Activated CD4-positive, alpha-beta T cell treated with anti-CD3 and anti-CD28 coated beads, Interleukin-2, amount 50 U/mL, for 4 hours (primary cell): Measurements from ENCODE around the gene RANBP10.
"Not testable (repeated sequence)": the region's sequence is repeated elsewhere in the genome, so short reads cannot be mapped to it uniquely, and the experiment has no call there.

ENCODE experiments used
- DNase-seq, 2 experiments: peaks; one replicate each; pipeline ENCODE4 v3.0.0-alpha.2; 2020

Gene RANBP10

GRCh38 chr16:67775273-67775672 lies 31.1 kb downstream of the RANBP10 start:
- DNase-seq, result no peak

DNA sequence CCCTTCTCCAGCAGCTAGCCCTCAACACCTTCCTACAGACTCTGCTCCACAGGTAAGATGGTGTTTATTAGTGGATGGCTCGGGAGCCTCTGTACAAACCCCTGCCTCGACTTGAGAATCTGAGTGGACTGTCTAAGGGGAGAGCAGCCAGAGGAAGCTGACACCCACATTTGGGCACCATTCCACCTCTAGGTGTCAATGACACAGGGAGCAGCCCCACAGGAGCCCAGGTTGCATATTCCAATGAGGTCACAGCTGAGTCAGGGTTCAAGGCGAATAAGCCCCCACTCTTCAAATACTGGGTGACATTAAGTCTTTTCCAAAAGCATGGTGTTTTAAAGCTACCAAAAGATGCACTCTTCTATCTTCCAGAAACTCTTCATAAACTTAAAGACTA lies 31.9 kb downstream of the RANBP10 start:
- no peak for DNase-seq

DNA sequence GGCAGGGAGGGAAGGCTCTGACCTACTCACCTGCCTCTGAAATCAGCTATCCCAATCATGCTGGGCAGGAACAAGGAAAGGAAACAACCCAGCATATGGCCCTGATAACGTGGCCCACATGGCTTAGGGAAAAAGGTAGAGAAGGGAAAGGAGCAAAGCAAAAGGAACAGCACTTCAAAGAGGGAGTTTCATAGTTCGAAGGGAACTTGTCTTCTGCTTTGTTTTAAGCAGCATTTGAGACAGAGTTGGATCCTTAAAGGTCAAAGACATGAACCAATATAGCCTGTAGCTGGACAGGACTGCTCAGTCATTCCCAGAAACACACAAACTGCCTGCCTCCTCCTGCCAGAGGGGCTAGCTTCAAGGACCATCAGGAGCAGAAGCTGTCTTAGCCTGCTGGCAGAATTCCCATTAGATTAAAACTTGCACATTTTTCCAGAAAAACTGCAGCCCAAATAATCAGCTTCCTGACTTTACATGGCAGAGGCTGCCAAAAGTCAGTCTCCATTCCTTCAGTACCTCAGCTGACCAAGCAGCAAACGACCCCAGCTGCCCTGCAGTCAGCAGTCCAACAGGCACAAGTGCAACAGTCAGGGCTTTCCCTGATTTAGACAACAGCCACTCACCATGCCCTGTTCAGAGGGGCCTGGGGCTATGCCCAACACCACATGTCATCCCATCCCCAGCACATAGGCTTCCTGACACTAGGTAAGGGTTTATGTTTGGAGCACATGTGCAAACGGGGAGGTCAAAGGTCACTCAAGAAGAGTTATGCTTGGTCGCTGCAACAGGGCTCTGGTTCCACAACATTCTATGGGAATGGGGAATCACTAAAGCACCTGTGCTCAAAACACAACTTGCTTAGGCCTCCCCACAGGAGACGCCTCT lies 32.5 kb downstream of the RANBP10 start:
- no peak for DNase-seq

DNA sequence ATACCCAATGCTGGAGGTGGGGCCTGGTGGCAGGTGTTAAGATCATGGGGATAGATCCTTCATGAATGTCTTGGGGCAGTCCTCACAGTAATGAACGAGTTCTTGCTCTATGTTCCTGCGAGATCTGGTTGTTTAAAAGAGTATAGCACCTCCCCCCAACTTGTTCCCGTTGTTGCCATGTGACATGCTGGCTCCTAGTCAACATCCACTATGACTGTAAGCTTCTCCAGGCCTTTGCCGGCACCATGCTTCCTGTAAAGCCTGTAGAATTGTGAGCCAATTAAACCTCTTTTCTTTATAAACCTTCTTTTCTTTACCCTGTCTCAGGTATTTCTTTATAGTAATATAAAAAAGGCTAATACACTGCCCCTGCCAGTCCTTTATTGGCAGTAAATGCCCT lies 33.3 kb downstream of the RANBP10 start:
- no peak for DNase-seq

- DNase-seq, result no peak
Measured at GRCh38 chr16:67770346-67770991, 35.9 kb downstream of the RANBP10 start.

- no peak for DNase-seq
Measured at GRCh38 chr16:67767953-67768352, 38.4 kb downstream of the RANBP10 start.

DNA sequence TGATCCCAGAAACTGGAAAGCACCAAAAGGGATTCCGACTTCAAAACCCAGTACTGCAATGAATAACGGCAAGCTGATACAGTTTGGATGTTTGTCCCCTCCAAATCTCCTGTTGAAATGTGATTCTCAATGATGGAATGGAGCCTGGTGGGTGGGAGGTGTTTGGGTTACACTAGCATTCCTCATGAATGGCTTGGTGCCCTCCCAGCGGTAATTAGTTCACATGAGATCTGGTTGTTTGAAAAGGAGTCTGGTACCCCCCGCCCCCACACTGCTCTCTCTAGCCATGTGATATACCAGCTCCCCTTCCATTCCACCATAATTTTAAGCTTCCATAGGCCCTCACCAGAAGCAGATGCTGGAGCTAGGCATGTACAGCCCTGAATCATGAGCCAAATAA lies 40.1 kb downstream of the RANBP10 start:
- no peak for DNase-seq

- no peak for DNase-seq
Measured at GRCh38 chr16:67764158-67764667, 42.1 kb downstream of the RANBP10 start.

DNA sequence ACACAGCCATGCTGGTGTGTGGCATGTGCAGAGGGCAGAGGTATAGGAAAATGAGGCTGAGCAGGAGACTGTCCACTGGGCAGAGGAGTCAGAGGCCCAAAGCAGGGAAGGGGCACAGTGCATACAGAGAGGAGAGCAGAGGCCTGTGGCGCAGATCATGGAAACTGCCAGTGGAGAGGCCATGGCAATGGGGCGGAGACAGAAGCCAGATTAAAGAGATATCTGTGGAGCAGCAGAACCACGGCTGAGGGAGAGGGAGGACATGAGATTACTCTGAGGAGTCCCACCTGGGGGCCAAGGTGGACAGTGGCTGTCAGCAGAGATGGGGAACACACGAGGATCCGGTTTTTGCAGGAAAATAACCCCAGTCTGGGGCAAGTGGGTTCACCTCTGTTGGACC lies 43.3 kb downstream of the RANBP10 start:
- no peak for DNase-seq

DNA sequence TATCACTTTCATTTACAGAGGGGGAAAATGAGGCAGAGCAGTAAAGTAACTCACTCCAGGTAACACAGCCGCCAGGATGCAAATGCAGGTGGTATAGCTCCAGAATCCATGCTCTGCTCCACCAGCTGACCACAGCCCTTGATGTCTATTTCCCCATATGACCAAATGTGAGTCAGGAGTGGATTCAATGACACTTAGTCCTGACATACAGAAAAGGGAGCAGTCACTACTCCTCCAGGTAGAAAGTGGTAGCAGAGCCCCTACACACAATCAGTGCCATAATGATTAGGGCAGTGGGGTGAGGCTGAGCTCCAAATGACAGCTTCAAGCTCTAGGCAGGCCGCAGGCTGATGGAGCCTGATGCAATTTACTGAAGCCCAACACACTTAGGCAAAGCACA lies 44.0 kb downstream of the RANBP10 start:
- no peak for DNase-seq

DNA sequence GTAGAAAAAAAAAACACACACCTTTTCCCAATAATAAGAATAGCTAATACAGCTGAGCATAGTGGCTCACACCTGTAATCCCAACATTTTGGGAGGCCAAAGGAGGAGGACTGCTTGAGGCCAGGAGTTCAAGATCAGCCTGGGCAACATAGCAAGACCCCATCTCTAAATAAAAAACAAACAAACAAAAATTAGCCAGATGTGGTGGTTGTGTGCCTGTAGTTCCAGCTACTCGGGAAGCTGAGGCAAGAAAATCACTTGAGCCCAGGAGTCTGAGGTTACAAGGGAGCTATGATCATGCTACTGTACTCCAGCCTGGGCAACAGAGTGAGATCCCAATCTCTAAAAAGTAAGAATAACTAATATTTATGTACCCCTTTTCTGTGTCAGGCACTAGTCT lies 44.4 kb downstream of the RANBP10 start:
- DNase-seq, result no peak

GRCh38 chr16:67760956-67761230 lies 45.5 kb downstream of the RANBP10 start:
- no peak for DNase-seq

DNA sequence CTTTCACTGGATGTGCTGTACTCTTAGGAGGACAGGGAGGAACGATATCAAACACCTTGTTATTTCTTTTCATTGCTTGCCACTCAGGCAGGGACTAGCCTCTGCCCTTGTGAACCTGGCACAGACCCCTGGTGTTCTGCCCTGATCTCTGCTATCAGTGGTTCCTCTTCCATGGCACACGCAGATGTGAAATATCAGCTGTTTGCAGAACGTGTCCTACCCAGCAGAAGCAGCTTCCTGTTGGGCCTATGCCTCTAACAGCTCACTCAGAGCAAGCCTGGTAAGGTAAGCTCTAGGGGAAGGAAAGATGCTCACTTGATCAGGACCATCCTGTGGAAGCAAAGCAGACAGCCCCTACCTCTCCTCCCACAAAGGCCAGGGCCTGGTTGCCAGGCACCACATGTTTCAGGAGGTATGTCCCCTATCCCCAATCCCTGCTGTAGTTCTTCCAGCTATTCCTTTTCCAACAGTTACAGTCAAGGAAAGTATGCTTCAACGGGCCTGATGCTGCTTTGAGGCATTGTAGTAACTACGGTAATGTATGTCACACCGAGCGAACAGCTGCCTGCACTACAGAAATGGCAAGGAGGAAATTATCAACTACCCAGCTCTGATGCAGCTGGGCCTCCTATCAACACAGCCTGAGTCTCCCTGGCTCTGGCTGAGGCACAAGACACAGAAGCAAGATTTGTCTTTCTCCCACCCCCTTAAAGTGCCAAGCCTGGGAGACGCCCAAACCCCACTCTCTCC lies 46.0 kb downstream of the RANBP10 start:
- no peak for DNase-seq

- no peak for DNase-seq
Measured at GRCh38 chr16:67758966-67759365, 47.4 kb downstream of the RANBP10 start.

DNA sequence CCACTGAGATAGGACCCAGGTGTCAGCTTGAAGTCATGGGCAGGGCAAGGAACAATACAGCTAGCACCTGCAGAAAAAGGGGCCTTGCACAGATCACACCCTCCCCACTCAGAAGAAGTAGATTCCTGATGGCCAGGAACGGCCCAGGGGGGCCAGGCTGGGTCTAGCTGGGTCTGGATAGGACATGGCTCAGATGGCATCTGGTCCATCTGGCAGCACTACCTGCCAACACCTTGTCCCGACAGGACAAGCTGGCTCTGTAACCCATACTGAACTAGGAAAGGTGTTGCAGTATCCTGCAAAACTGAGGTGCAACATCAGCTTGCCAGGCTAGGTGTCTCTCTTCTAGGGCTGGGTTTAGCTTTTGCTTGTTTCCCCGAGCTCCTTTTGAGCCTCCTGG lies 48.4 kb downstream of the RANBP10 start:
- DNase-seq, result no peak

DNA sequence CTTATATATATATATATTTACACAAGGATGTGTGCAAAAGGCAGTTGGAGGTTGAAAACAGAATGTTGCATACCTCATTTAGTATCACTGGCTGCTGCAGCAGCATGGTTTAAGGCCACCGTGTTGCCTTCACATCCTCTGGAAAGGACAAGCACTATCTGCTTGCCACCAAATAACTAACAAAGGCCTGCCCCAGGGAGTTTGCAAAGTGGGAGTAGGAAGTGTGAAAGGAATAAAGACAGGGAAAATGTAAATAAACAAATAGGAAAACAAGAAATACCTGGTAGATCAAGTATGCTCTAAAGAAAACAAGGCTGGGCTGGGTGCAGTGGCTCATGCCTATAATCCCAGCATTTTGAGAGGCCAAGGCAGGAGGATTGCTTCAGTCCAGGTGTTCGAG lies 53.7 kb downstream of the RANBP10 start:
- no peak for DNase-seq

GRCh38 chr16:67751331-67751730 lies 55.0 kb downstream of the RANBP10 start:
- DNase-seq, result not testable (repeated sequence)

DNA sequence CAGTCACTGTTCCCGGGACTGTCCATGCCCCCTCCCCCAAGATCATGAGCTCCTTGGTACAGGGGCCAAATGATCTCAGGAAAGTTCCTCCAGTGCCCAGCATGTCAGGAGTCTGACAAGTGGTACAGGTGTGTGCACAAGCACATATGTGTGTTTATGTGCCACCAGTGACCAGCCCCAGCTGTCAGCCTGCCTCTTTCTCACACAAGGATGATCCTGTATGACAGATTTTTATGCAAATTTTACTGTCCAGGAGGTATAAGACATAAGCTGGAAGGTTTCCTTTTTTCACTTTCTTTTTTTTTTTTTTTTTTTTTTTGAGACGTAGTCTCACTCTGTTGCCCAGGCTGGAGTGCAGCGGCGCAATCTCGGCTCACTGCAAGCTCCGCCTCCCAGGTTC lies 55.9 kb downstream of the RANBP10 start:
- no peak for DNase-seq

- DNase-seq, result no peak
Measured at GRCh38 chr16:67749436-67750078, 56.8 kb downstream of the RANBP10 start.

GRCh38 chr16:67748834-67749233 lies 57.5 kb downstream of the RANBP10 start:
- no peak for DNase-seq

GRCh38 chr16:67746846-67747245 lies 59.5 kb downstream of the RANBP10 start:
- DNase-seq, result no peak

GRCh38 chr16:67741118-67741517 lies 65.2 kb downstream of the RANBP10 start:
- no peak for DNase-seq

- DNase-seq, result no peak
Measured at GRCh38 chr16:67740391-67740790, 66.0 kb downstream of the RANBP10 start.
